HepG2 (cell line): Measurements from ENCODE around the gene NPW. TPM values are rescaled to one million over a fixed set of nuclear protein-coding genes. Genes with fewer than 3 reads are reported as not detected.

Experiments
- ATF7 ChIP-seq, 2 experiments: fragments of 450-650 bp in 1 of 2; sonication (generic) in 1 of 2; formaldehyde crosslinking in 1 of 2; IDR thresholded peaks; 2 replicates each; pipeline versions ENCODE4 v1.4.0 to v1.6.1; 2016 to 2020; ENCODE audit warnings: antibody characterized with exemption in 1 of 2, mild to moderate bottlenecking in 1 of 2, missing genetic modification reagents in 1 of 2
- BORCS8-MEF2B ChIP-seq: sonication (generic); formaldehyde crosslinking; IDR thresholded peaks from 2 replicates; pipeline ENCODE4 v1.8.0; 2022; ENCODE audit warnings: mild to moderate bottlenecking, missing genetic modification reagents
- CCAR2 ChIP-seq: fragments of 200-400 bp; formaldehyde crosslinking; optimal IDR thresholded peaks from 2 replicates; pipeline ENCODE3; 2018; ENCODE audit warnings: low read depth, mild to moderate bottlenecking, low read length, moderate library complexity
- FOSL2 ChIP-seq: sonication (generic); formaldehyde crosslinking; IDR thresholded peaks from 2 replicates; pipeline ENCODE4 v1.4.0; 2020; ENCODE audit warnings: missing genetic modification reagents
- GATA4 ChIP-seq: sonication (generic); IDR thresholded peaks from 2 replicates; pipeline ENCODE4 v1.6.1; 2016; ENCODE audit warnings: antibody characterized with exemption, low read depth, borderline replicate concordance
- HCFC1 ChIP-seq: fragments of 150-350 bp; IDR thresholded peaks from 2 replicates; pipeline ENCODE4 v1.6.1; 2014; ENCODE audit warnings: low read depth, low read length
- HNF4G ChIP-seq, 2 experiments: sonication (generic) in 1 of 2; formaldehyde crosslinking in 1 of 2; IDR thresholded peaks; 2 replicates each; pipeline versions ENCODE4 v1.4.0 to v1.6.1; 2011 to 2020; ENCODE audit warnings: borderline replicate concordance in 2 of 2, low read depth in 2 of 2, mild to moderate bottlenecking in 2 of 2, low read length in 1 of 2, missing genetic modification reagents in 1 of 2, moderate library complexity in 1 of 2
- MAF1 ChIP-seq: sonication (generic); formaldehyde crosslinking; IDR thresholded peaks from 2 replicates; pipeline ENCODE4 v1.5.0; 2020; ENCODE audit warnings: missing genetic modification reagents, borderline replicate concordance
- NONO ChIP-seq, 2 experiments: fragments of 450-650 bp in 1 of 2; sonication (generic) in 1 of 2; formaldehyde crosslinking in 1 of 2; IDR thresholded peaks in 1 of 2; conservative IDR thresholded peaks in 1 of 2; 2 replicates each; pipeline versions ENCODE4 v1.6.1 to v1.8.0; 2017 to 2022; ENCODE audit warnings: mild to moderate bottlenecking in 1 of 2, missing genetic modification reagents in 1 of 2, moderate library complexity in 1 of 2
- PAWR ChIP-seq: sonication (generic); formaldehyde crosslinking; IDR thresholded peaks from 2 replicates; pipeline ENCODE4 v1.4.0; 2020; ENCODE audit warnings: missing genetic modification reagents, mild to moderate bottlenecking, borderline replicate concordance
- PHF8 ChIP-seq: sonication (generic); formaldehyde crosslinking; IDR thresholded peaks from 2 replicates; pipeline ENCODE4 v1.5.0; 2020; ENCODE audit warnings: missing genetic modification reagents
- ZNF383 ChIP-seq: sonication (generic); formaldehyde crosslinking; IDR thresholded peaks from 2 replicates; pipeline ENCODE4 v1.4.0; 2020; ENCODE audit warnings: missing genetic modification reagents, mild to moderate bottlenecking, borderline replicate concordance
- ZNF546 ChIP-seq: sonication (generic); formaldehyde crosslinking; conservative IDR thresholded peaks from 2 replicates; pipeline ENCODE4 v1.8.1; 2023; ENCODE audit warnings: mild to moderate bottlenecking, missing genetic modification reagents
- ZNF562 ChIP-seq: sonication (generic); formaldehyde crosslinking; IDR thresholded peaks from 2 replicates; pipeline ENCODE4 v1.8.0; 2022; ENCODE audit warnings: missing genetic modification reagents, borderline replicate concordance
- ZNF7 ChIP-seq: IDR thresholded peaks from 2 replicates; pipeline ENCODE4 v1.6.1; 2016; ENCODE audit warnings: missing biosample characterization, missing genetic modification reagents
- ZNF746 ChIP-seq: sonication (generic); formaldehyde crosslinking; IDR thresholded peaks from 2 replicates; pipeline ENCODE4 v1.8.0; 2022; ENCODE audit warnings: mild to moderate bottlenecking, missing genetic modification reagents
- ZNF747 ChIP-seq: sonication (generic); formaldehyde crosslinking; IDR thresholded peaks from 2 replicates; pipeline ENCODE4 v1.8.1; 2023; ENCODE audit warnings: missing genetic modification reagents, mild to moderate bottlenecking, borderline replicate concordance
- ZNF773 ChIP-seq: sonication (generic); formaldehyde crosslinking; IDR thresholded peaks from 2 replicates; pipeline ENCODE4 v1.4.0; 2020; ENCODE audit warnings: missing genetic modification reagents, borderline replicate concordance
- ZNF816 ChIP-seq: sonication (generic); formaldehyde crosslinking; IDR thresholded peaks from 2 replicates; pipeline ENCODE4 v1.8.0; 2022; ENCODE audit warnings: missing genetic modification reagents, mild to moderate bottlenecking, borderline replicate concordance
- ZNF839 ChIP-seq: sonication (generic); formaldehyde crosslinking; IDR thresholded peaks from 2 replicates; pipeline ENCODE4 v1.4.0; 2020; ENCODE audit warnings: missing genetic modification reagents, mild to moderate bottlenecking, borderline replicate concordance
- ZSCAN21 ChIP-seq: sonication (generic); formaldehyde crosslinking; IDR thresholded peaks from 2 replicates; pipeline ENCODE4 v1.8.0; 2022; ENCODE audit warnings: mild to moderate bottlenecking, missing genetic modification reagents, moderate library complexity, borderline replicate concordance
- polyA plus RNA-seq, 8 experiments: library from polyadenylated mRNA; depleted of rRNA in 3 of 8; stranded (reverse) in 7 of 8; unstranded in 1 of 8; fragments of >200 nt; fragmentation: Illumina TruSeq in 4 of 8; extraction: Trizol in 4 of 8; gene quantifications; 2 replicates each; pipeline versions ENCODE4 v1.2.1 to v1.2.3, GENCODE V29; 2011 to 2016; ENCODE audit warnings: low read depth in 4 of 8, missing spikeins in 1 of 8, mixed read lengths in 1 of 8; ENCODE audit not compliant: insufficient read depth in 1 of 8
- total RNA-seq, 5 experiments: library from RNA; depleted of rRNA; stranded (reverse); fragments of >200 nt; fragmentation: Illumina TruSeq; extraction: Trizol; gene quantifications; 2 replicates each; pipeline ENCODE4 v1.2.3, GENCODE V29; 2016; ENCODE audit warnings: low read depth in 1 of 5
- TF ChIP-seq, protein P1 (sequence below): sonication (generic); formaldehyde crosslinking; IDR thresholded peaks from 2 replicates; pipeline ENCODE4 v1.4.0; 2020; ENCODE audit warnings: missing genetic modification reagents
- TF ChIP-seq, protein P2 (sequence below): IDR thresholded peaks from 2 replicates; pipeline ENCODE4 v1.6.1; 2016
- TF ChIP-seq, protein P3 (sequence below): fragments of 450-650 bp; IDR thresholded peaks from 2 replicates; pipeline ENCODE4 v1.6.1; 2017; ENCODE audit warnings: mild to moderate bottlenecking

The NPW gene
- total and polyA plus RNA-seq, 2 of the 13 experiments (the other 11 are each of a cell fraction or from before 2014, with no cell fraction given): 0.24 to 0.97 TPM

DNA sequence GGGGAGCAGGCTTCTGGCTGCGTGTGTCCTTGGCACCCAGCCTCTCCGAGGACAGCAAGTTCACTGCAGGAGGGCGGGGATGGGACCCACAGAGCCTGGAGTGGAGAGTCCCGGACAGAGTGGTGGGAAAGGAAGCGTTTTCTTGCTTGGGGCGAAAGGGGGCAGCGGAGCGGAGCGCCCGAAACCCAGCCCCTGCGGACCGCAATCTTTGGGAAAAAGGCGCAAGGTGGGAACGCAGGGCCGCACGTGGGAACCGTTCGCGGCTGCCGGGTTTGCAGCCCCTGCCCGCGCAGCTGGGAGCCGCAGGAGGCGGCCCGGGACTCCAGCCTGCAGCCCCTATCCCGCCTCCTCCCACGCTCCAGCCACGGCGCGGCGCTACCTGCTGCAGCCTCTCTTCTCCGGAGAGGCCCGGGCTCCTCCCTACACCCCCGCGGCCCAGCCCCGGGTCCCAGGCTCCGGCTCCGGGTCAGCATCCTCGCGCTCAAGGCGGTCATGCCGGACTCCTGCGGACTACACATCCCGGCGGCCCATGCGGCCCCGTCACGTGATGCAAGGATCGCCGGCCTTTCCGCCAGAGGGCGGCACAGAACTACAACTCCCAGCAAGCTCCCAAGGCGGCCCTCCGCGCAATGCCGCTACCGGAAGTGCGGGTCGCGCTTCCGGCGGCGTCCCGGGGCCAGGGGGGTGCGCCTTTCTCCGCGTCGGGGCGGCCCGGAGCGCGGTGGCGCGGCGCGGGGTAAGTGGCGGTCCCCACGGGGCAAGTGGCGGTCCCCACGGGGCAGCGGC, 27.9 kb downstream of the NPW start, which contains the start of the genes NTHL1 and TSC2 (continued):
- TF ChIP-seq ZSCAN21 (CRISPR knock-in tag) (0 out of 2 replicates have a peak, but pooled peaks have one; percentile 24), GATA4 (no peak), PAWR (CRISPR knock-in tag) (0 out of 2 replicates have a peak, but pooled peaks have one; percentile 17), ZNF747 (CRISPR knock-in tag) (0 out of 2 replicates have a peak, but pooled peaks have one; percentile 34), ATF7 (IDR thresholded peaks at IDR 0.05) (no peak), ATF7 (CRISPR knock-in tag; IDR thresholded peaks at IDR 0.05) (no peak; the same call in 1 of the 2 replicates), ZNF816 (CRISPR knock-in tag) (peak; percentile 76; the same call in 1 of the 2 replicates), PHF8 (peak; percentile 75), HNF4G (IDR thresholded peaks at IDR 0.05; ENCODE audit: borderline replicate concordance, low read depth, low read length) (no peak), HNF4G (CRISPR knock-in tag; IDR thresholded peaks at IDR 0.05; ENCODE audit: borderline replicate concordance, low read depth) (no peak), ZNF383 (CRISPR knock-in tag) (peak; percentile 81; the same call in 1 of the 2 replicates), ZNF839 (CRISPR knock-in tag) (0 out of 2 replicates have a peak, but pooled peaks have one; percentile 31), MAF1 (CRISPR knock-in tag) (no peak), ZNF7 (CRISPR knock-in tag) (no peak), ZNF562 (CRISPR knock-in tag) (no peak), CCAR2 (no peak), NONO (IDR thresholded peaks at IDR 0.05) (no peak), NONO (CRISPR knock-in tag; conservative IDR thresholded peaks at IDR 0.05) (peak; percentile 68), ZNF746 (CRISPR knock-in tag) (no peak; the same call in 1 of the 2 replicates), ZNF546 (CRISPR knock-in tag) (0 out of 2 replicates have a peak, but pooled peaks have one; percentile 49), ZNF773 (CRISPR knock-in tag) (no peak), FOSL2 (peak; percentile 43; the same call in 1 of the 2 replicates), HCFC1 (peak; percentile 99), BORCS8-MEF2B (CRISPR knock-in tag) (no peak; the same call in none of the 2 replicates)
- TF ChIP-seq, protein P1, sequence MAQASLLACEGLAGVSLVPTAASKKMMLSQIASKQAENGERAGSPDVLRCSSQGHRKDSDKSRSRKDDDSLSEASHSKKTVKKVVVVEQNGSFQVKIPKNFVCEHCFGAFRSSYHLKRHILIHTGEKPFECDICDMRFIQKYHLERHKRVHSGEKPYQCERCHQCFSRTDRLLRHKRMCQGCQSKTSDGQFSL: peak; percentile 77
- TF ChIP-seq, protein P2, sequence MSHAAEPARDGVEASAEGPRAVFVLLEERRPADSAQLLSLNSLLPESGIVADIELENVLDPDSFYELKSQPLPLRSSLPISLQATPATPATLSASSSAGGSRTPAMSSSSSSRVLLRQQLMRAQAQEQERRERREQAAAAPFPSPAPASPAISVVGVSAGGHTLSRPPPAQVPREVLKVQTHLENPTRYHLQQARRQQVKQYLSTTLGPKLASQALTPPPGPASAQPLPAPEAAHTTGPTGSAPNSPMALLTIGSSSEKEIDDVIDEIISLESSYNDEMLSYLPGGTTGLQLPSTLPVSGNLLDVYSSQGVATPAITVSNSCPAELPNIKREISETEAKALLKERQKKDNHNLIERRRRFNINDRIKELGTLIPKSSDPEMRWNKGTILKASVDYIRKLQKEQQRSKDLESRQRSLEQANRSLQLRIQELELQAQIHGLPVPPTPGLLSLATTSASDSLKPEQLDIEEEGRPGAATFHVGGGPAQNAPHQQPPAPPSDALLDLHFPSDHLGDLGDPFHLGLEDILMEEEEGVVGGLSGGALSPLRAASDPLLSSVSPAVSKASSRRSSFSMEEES (CRISPR knock-in tag): peak; percentile 84
- TF ChIP-seq, protein P3, sequence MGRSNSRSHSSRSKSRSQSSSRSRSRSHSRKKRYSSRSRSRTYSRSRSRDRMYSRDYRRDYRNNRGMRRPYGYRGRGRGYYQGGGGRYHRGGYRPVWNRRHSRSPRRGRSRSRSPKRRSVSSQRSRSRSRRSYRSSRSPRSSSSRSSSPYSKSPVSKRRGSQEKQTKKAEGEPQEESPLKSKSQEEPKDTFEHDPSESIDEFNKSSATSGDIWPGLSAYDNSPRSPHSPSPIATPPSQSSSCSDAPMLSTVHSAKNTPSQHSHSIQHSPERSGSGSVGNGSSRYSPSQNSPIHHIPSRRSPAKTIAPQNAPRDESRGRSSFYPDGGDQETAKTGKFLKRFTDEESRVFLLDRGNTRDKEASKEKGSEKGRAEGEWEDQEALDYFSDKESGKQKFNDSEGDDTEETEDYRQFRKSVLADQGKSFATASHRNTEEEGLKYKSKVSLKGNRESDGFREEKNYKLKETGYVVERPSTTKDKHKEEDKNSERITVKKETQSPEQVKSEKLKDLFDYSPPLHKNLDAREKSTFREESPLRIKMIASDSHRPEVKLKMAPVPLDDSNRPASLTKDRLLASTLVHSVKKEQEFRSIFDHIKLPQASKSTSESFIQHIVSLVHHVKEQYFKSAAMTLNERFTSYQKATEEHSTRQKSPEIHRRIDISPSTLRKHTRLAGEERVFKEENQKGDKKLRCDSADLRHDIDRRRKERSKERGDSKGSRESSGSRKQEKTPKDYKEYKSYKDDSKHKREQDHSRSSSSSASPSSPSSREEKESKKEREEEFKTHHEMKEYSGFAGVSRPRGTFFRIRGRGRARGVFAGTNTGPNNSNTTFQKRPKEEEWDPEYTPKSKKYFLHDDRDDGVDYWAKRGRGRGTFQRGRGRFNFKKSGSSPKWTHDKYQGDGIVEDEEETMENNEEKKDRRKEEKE: no peak
